NCI-H1048 (cell line): ENCODE data around the gene SNUPN.

Experiments
- DNase-seq: peaks from one replicate; lab custom pipeline; 2025; lab: John Stamatoyannopoulos, UW

The SNUPN gene

DNA sequence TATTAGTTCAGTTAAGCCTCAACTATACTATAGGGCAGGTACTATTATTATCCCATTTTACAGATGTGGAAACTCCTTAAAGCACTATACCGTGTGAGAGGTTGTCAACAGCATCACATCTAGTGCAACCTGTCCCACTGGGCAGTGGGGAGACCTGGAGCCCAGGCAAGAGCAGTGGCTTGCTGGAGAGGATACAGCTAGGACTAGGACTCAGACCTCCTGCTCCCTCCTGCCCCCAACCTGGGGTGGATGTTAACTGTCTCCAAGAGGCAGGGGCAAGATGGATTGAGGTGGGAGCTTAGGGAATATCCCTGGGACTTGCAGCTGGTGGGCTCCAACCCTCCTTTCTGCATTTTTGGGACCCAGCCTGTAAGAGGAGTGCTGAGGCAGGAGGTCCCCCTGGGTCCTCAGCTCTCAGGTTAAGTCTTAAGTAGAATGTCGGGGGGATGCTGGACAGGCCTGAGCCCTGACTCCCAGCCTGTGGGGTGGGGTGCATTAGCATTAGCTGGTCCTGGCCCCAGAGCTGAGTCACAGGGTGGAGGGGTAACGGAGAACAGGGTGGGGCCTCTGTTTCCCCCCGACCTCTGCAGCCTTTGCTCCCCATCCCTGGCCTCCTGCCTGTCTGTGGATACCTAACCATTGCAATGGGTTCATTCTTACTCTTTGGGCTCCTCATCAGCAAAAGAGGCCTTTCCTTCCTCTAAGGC, 28.8 kb upstream of the SNUPN start:
- no peak for DNase-seq

DNA sequence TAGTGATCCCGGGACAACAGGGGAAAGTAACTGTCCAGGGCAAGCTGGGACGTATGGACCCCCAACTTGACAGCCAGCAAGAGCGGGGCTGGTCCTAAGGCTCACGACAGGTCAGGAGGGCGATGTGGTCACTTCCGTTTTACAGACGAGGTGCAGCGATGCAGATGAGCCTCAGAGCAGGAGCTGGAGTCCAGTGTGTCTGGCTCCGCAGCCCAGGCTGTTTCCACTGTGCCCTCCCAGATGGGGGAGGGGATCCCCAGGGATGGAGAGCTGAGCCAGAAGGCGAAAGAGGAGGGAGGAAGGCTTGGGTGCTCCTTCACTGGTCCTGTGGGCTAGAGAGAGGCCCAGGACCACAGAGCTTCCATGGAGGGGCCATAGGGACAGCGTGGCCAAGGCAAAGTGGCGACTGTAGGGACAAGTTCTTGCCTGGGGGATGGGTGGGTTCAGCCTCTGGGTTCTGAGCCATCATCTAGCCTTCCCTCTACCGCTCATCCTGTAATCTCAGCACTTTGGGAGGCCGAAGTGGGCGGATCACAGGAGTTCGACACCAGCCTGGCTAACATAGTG, 27.9 kb upstream of the SNUPN start:
- DNase-seq, result no peak

DNA sequence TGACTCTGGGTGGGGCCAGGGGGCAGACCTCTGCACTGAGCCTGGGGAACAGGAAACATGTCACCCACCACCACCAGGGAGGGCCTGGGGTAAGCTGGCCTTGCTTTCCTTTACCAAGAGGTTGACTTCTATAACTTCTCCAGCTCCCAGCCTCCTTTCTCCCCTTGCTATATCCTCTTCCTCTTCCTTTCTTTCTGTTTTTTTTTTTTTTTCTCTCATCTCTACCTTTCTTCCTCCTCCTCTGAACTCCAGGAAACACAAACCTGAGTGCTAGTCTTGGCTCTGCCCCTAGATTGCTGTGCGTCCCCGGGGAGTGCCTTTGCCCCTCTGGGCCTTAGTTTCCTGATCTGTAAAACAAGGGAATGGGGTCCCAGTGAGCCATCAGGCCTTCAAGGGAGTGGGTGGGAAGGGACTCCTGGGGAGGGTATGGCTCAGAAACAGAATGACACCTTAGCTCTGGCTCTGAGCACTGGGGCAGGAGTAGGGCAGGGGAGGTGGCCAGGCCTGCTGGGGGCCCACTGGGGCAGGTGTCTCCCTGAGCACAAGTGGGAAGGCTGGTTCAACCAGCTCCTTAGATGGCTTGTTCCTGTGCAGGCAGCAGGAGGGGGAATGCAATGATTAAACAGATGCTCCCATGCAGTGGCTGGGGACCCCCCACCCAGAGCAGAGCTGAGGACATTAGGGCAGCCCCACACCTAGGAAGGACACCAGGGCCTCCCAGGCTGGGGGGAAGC, 26.5 kb upstream of the SNUPN start:
- DNase-seq, result no peak

DNA sequence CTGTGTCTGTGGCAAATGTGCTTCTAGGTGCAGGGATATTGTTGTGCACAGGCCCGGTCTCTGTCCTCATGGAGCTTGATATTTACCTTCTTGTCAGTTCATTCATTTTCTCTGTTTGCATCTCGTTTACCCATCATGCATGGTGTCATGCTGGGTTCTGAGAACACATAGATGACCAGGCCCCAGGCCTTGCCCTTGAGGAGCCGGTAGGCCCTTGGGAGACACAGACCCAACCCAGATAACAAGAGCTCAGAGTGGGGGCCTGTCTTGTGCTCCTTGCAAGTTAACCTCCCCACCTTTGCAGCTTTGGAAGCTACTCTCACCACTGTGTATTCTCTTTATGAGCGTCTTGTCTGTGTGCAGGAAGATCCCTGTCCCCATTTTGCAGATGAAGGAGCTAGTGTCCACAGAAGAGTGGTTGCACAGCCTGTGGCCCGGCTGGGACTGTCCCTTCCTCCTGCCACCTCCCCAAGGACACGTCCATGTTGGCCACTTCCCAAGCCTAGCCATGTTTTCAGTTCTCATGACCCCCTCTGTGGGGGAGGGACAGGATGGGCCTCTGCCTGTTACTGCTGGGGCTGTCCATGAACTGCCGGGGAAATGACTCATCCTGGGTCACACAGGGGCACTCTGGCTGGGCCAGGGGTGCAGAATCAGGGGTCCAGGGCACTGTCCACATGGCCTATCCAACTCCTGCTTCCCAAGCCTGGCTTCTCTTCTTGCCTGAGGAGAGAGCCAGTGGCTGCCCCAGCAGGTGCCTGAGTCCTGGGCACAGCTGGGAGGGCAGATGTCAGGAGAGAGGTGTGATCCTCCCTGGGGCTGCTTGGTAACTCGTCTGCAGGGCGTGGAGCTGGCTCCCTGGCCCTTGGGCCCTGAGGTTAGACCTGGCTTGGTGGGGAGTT, 25.6 kb upstream of the SNUPN start:
- no peak for DNase-seq

DNA sequence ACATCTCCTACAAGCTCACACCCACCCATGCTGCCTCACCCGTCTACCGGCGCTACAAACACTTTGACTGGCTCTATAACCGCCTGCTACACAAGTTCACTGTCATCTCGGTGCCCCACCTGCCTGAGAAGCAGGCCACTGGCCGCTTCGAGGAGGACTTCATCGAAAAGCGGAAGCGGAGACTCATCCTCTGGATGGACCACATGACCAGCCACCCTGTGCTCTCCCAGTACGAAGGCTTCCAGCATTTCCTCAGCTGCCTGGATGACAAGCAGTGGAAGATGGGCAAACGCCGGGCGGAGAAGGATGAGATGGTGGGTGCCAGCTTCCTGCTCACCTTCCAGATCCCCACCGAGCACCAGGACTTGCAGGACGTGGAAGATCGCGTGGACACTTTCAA, 24.3 kb upstream of the SNUPN start:
- no peak for DNase-seq

DNA sequence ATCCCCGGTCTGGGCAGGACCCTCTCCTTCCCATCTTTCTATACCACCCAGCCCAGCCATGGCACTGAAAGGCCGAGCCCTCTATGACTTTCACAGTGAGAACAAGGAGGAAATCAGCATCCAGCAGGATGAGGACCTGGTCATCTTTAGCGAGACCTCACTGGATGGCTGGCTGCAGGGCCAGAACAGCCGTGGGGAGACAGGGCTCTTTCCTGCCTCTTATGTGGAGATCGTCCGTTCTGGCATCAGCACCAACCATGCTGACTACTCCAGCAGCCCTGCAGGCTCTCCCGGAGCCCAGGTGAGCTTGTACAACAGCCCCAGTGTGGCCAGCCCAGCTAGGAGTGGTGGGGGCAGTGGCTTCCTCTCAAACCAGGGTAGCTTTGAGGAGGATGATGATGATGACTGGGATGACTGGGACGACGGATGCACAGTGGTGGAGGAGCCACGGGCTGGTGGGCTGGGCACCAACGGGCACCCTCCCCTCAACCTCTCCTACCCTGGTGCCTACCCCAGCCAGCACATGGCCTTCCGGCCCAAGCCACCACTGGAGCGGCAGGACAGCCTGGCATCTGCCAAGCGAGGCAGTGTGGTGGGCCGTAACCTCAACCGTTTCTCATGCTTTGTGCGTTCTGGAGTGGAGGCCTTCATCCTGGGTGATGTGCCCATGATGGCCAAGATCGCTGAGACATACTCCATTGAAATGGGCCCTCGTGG, 23.7 kb upstream of the SNUPN start:
- DNase-seq, result no peak

DNA sequence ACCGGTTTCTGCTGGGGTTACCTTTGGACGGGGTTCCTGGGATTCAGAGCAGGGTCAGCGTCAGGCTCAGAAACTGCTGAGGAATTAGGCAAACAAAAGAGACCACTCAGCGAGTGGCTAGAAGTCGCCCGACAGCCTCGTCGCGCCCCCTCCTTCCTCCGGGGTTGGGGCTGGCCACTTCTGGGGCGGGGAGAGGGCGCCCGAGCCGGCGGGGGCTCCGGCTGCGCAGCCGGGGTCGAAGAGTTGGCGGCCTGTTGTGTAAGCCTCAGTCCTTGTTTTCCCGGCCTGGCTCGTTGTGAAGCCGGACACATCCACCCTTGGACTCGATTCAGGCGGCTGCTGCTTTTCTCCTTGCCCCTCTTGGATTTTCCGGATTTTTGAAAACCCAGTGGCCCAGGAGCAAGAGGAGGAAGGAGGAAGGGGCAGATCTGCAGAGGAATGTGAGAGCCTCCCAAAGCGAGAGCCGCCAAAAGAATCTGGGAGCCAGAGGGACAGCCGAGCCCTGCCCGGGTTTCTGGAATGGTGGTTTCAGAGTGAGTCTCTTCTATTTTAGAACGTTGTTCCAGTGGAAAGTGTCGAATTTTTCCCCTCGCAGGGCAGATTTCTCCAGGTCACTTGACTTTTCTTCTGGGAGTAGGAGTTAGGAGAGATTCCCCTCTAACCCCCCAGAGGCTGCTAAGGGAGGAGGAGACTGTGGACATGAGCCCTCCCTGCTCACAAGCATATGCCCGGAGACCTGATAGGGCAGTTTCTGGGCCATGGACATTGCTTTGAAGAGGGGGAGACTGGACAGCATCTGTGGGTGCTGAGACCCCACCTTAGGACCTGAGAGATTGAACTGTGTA, 22.9 kb upstream of the SNUPN start:
- DNase-seq, result no peak

DNA sequence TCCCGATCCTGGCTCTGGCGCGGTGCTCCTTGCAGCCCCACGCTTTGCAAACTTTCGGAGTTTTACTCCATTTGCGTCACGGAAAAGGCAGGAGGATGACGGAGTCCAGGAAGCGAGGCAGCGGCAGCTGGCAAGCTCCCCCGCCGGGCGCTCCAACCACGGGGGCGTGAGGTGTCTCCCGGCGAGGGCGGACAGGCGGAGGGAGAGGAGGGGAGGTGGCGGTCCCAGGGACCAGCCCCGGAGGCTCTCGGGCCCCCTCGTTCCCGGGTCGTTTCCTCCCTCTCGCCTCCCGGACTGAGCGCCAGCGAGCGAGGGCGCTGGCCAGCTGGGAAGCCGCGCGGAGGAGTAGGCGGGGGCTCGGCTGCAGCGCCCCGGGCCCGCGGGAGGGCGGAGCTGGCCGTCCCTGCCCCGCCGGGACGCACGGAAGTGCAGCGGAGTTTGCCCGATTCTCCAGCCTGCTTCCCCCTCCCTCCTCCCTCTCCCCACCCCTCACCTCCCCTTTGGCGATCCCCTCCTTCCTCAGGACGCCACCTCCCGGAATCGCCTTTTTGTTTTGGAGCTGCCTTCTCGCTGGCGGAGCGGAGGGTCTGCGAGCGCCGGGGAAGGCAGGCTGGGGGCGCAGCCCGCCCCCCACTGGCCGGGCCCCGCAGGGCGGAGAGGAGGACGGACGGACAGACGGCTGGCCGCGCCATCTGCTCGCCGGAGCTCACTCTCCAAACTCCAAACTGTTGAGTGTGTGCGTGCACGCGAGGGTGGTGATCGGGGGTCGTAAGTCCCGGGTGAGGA, 22.0 kb upstream of the SNUPN start, which contains the start of gene SNX33:
SNX33 (plus strand) TSS at position 543 of the 786 bp plus-strand sequence. CDS start 1,191 bp downstream, outside the sequence.
- DNase-seq, result no peak

DNA sequence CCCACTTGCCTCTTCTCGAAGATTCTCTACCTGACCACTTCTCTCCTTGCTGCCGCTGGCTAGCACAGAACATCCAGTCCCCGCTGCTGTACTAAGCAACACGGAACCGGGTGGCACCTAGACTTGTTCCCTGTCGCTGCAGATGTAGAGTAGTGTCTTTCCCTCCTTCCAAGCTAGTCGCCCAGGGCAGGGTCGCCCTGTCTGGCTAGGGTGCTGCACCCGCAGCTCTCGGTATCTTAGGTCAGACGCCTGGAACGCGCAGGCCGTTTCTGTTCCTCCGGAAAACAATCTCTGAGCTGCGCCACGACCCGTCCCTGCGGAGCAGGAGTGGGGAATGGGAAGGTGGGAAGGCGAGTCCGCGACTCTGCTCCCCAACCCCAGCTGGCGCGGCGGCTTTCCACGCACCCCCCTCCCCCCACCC, 21.4 kb upstream of the SNUPN start:
- no peak for DNase-seq

DNA sequence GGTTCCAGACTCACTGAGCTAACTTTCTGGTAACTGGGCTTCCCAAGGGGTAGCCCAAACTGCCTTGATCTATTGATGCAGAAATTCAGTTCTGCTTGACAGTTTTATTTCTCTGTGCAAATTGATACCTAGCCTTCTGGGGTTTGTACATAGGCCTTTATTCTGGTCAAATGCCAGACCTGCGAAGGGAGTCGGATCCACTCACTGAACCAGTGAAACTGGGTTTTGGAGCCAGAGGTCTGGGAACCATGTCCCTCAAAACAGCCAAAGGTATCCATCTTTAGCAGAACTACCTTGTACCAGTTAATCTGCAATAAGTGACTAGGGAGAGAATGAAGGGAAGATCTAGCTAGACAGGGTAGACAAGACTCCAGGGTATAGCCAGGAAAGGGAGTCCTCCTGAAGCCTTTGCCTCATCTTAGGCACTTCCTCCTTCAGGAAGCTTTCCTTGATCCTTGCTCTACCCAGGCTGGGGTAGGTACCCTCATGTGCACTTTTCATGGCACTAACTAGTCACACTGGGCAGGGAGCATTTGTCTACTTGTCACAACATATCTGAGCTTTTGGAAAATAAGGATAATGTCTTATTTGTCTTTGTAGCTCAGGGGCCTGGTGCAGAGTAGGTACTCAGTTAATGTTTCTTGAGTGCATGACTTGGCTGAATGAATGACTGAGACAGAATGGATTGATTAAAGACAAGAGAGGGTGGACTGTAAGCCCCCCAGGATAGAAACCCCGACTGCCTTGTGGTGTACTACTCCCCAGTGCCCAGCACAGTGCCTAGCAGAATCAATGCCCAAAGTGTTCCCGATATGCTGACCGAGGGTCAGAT, 20.8 kb upstream of the SNUPN start:
- DNase-seq, result no peak

DNA sequence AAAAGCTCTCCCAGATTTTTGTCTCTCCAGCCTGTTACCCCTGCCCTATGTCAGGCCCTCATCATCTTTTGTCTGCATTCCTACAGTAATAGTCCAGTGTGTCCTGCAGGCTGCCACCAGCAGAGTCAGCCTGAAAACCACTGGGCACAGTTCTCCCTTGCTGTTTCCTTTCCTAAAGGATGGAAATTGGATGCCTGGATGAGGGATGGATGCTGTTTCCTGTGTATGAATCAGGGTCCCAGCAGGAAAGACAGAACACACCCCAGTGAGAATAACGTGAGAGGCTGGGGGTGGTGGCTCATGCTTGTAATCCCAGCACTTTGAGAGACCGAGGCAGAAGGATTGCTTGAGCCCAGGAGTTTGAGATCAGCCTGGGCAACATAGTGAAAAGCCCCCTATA, 18.9 kb upstream of the SNUPN start:
- no peak for DNase-seq

DNA sequence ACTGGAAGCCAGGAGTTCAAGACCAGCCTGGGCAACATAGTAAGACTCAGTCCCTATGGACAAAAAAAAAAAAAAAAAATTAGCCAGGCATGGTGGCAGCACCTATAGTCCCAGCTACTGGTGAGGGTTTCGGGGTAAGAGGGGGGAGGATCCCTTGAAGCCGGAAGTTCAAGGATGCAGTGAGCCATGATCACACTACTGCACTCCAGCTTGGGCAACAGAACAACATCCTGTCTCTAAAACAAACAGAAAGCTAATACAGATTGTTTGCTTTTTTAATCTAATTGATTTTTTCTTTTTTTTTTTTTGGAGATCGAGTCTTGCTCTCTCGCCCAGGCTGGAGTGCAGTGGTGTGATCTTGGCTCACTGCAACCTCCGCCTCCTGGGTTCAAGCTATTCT, 16.1 kb upstream of the SNUPN start:
- DNase-seq, result no peak

DNA sequence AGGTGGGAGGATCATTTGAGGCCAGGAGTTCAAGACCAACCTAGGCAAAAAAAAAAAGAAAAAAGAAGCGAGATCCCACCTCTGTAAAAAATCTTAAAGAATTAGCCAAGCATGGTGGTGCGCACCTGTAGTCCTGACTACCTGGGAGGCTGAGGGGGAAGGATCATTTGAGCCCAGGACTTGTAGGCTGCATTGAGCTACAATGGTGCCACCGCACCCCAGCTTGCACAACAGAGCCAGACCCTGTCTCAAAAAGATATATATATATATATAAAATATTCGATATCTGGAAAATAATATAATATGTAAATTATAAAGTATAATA, 15.6 kb upstream of the SNUPN start:
- DNase-seq, result no peak

DNA sequence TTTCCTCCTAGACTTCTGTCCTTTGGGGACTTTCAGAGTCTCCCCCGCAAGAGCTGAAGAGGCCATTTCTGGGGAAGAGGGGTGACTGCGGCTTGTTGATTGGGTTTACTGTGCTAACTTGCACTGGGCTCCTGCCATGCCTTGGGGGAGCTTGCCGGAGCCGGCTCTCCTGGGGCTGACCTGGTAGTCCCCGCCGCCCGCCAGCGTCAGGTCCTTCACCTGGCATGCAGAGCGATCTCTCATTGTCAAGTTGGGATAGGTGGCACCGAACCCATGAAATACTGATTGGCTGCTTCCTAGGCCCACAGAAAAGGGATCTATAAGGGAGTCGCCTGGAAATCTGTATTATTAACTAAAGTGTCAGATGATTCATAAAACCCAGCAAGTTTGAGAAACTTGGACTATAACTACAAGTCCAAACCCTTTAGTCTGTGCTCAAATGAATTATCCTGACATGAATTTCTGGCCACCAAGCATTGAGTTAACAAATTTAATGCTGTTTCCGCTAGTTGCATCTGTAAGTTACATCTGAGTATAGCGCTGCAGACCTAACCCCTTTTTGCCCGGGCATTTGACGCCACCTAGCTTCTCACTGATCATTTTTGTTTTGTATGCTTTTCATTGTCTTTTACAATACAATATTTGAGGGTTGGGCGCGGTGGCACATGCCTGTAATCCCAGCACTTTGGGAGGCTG, 15.1 kb upstream of the SNUPN start:
- no peak for DNase-seq

DNA sequence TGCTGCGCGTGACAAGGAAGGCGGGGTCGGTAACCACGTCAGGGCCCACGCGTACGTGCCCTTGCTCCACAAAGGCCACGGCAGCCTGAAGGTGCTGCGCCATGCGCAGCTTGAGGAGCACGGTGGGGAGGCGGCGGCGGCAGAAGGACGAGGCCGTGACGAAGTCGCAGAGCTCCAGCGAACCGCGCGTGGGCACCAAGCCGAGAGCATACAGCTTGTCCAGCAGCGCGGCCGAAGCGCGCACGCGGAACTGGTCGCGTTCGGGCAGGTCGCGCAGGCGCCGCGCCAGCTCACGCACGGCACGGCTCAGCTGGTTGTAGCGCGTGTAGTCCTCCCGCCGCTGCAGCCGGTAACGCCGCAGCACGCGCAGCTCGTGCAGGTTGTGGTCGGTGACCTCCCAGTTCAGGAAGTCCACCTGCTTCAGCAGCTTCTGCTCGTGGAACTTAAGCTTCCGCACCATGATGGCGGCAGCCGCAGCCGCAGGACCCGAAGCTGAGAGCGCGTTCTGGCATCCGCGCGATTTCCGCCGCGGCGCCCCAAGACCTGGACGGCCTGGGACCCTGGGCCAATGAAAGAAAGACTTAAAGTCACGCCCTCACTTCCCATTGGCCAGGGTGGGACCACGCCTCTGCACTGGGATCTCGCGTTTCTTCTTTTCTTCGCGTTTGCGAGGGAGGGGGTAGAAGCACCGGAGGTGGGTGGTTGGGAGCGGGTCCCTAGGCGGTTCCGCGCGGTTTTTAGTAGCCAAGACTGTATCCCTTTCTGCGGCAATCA, 14.4 kb upstream of the SNUPN start, which contains the start of gene IMP3:
IMP3 (minus strand) TSS at position 516 of the 774 bp plus-strand sequence; CDS start at position 460, 56 bp downstream.
- DNase-seq, result peak; percentile 96

DNA sequence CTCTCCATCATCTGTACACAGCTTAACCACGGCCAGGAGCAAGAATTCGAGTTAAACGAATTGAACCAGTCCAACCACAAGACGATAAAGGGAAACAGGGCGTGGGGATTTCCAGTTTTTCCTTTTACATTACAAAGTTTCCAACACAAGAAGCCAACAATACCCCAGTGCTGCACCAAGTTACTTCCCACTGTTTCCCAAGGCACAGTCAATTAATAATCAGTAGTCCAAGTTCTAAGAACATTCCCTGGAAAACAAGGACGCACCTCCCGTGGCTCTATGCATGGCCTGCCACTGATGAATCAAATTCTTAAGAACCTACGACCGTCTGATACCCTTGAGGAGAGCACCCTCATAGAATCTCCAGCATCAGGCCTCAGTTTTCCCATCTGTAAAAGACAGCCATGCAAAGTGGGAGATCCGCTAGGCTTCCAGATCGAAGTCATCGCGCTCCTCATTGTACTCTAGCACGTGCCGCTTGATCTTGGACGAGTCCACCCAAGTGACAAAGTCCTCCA, 13.7 kb upstream of the SNUPN start:
- DNase-seq, result no peak
